Urothelium cell line (cell line): ENCODE measurements around the gene MCFD2.
"Not testable (repeated sequence)": the region's sequence is repeated elsewhere in the genome, so short reads cannot be mapped to it uniquely, and the experiment has no call there.

Source experiments
- DNase-seq: peaks from one replicate; pipeline ENCODE4 v3.0.0; 2011; ENCODE audit warnings: low spot score, mixed read lengths
- FAIRE-seq: peaks from 2 replicates; lab custom pipeline; 2011; peaks lifted over from hg19 to GRCh38; lab: Jason Lieb, UNC

The MCFD2 gene

DNA sequence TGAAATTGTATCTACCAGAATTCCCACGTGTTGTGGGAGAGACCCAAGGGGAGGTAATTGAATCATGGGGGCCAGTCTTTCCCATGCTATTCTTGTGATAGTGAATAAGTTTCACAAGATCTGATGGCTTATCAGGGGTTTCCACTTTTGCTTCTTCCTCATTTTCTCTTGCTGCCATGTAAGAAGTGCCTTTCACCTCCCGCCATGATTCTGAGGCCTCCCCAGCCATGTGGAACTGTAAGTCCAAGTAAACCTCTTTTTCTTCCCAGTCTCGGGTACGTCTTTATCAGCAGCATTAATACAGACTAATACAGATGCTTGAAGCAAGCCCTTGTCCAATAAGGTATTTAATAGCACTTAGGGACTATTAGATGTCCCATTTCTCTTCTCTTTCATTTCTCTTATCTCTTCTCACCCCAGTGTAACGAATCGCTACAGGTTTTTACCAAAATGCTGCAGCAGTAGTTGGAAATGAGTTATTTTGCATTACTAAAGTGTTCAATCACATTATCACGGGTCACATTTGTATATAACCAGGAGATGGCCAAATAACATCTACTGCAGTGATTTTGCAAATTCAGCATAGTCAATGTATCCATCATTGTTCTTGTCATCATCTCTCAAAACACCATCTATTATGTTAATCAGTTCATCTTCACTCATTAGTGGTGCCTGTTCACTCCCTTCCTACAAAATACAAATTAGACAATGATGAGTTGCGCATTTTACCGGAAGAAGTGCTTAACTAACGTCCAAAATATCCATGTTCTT lies 10.5 kb downstream of the MCFD2 start:
- DNase-seq, FAIRE-seq: not testable (repeated sequence)

DNA sequence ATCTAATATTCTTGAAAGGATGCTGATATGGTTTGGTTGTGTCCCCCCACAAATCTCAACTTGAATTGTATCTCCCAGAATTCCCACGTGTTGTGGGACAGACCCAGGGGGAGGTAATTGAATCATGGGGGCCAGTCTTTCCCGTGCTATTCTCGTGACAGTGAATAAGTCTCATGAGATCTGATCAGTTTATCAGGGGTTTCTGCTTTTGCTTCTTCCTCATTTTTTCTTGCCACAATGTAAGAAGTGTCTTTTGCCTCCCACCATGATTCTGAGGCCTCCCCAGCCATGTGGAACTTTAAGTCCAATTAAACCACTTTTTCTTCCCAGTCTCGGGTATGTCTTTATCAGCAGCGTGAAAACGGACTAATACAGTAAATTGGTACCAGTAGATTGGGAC lies 12.6 kb downstream of the MCFD2 start:
- not testable (repeated sequence) for DNase-seq, FAIRE-seq

- DNase-seq (no peak), FAIRE-seq (no peak)
Measured at GRCh38 chr2:46902465-46902864, 13.1 kb downstream of the MCFD2 start.

DNA sequence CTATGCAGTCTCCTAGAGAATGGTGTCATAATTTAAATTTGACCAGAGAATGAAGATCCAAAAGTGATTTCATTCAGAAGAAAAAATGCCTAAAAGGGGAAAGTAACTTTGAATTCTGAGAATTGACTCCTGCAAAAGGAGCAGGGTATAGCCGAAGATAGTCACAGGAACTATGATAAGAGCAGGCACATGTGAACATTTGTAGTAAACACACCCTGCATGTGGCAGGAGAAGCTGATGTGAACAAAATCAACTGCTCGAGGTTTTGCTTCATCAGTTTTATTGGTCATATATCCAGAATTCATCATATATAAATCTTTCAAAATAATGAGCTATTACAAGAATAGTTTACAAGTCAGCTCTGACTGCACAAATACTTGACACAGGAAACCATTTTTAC lies 14.0 kb downstream of the MCFD2 start:
- DNase-seq = no peak
- FAIRE-seq = no peak

GRCh38 chr2:46900381-46900780 lies 15.2 kb downstream of the MCFD2 start:
- no peak for DNase-seq
- FAIRE-seq = no peak

DNA sequence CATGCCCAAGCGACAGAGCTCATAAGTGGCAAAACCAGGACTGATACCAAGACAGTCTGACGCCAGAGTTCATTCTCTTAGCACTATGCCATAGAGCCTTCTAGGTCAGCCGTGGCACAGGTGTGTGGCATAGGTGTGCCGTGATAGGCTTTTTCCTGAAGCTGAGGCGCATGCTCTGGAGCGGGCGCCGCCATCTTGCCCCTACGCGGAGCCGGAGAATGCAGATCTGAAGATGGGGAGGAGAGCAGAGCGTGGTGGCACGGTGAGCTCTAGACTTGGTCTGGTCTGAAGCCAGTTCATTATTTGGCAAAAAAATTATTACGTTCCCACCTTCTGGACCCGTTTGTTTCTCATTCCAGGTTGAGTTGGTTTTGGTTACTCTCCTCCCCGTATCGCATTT lies 16.6 kb downstream of the MCFD2 start:
- no peak for FAIRE-seq
- DNase-seq = no peak

- DNase-seq (no peak), FAIRE-seq (no peak)
Measured at GRCh38 chr2:46898024-46898423, 17.6 kb downstream of the MCFD2 start.

GRCh38 chr2:46893269-46893939 lies 22.2 kb downstream of the MCFD2 start:
- no peak for DNase-seq
- FAIRE-seq = no peak

- no peak for FAIRE-seq
- DNase-seq = no peak
Measured at GRCh38 chr2:46891956-46892553, 23.6 kb downstream of the MCFD2 start.

- no peak for DNase-seq
- no peak for FAIRE-seq
Measured at GRCh38 chr2:46888421-46888952, 27.1 kb downstream of the MCFD2 start.

DNA sequence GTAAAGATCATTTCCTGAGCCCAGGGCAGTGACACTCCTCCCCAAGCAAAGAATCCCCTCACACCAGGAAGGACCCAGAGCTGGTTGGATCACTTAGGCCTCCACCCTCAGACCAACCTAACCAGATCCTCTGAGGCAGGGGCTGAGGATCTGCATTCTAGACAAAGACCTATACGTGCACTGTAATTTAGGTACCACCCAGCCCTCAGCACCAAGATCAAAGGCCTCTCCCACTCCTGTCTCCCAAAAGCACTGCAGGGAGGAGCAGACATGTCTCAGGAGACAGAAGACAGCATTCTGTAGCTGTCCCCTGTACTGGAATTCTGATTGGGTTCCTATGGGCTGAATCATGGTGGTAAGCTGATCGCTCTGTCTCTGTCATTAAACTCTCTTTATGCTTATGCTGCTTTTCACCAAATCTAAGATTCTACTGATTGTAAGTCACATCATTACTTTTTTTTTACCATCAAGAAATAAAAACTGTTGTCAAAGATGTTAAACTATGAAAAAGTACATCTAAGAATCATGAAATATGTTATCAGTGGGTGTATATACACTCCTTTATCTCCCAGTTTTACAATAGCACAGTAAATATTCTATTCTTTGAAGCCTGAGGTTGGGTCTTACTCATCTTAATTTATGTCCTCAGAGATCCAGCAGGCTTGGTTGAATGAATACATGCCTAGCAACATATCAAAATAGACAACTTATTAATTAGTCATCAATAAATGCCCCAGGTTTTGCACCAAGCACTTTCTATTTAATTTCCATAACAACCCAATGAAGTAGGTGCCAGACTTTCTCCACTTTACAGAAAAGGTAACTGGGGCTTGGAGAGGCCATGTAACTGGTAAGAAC lies 28.3 kb downstream of the MCFD2 start:
- DNase-seq (peak; percentile 41), FAIRE-seq (no peak)

DNA sequence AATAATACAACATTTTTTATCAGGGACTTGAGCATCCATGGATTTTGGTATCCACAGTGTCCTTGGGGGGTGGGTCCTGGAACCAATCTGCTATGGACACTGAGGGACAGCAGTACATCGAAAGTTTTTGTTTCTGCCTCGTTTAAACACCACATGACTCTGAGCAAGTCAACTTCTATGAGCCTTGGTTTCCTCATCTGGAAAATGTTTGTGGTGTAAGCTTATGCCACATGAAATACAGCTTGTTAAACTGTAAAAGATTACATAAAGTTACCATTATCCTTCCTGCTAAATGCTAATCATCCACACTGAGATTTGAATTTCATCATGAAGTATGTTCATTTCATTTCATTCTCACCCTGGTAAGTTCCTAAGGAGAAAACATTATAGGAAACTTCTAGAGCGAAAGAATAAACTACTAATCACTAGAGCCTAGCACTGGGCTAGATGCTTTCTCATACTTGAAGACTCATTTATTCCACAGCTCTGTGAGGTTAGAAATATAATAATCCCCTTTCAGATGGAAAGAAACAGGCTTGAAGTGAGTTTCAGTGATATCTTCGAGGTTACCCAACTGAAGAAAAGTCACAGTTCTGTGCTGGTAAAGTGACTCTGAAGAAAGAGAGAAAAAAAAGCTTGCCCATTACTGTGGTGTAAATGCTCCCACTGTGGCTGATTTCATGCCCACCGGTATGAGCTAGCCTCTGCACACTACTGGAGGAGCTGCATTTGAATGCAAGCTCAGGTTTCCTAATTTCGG lies 29.2 kb downstream of the MCFD2 start:
- FAIRE-seq (no peak), DNase-seq (no peak)

GRCh38 chr2:46885376-46885775 lies 30.2 kb downstream of the MCFD2 start:
- no peak for FAIRE-seq

DNA sequence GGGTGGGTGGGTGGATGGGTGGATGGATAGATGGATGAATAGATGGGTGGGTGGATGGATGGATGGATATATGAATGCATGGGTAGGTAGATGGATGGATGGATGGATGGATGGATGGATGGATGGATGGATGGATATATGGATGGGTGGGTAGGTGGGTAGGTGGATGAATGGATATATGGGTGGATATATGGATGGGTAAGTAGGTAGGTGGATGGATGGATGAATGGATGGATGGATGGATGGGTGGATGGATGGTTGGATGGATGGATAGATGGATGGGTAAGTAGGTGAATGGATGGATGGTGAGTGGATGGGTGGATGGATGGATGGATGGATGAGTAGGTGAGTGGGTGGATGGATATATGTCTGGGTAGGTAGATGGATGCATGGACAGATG lies 36.1 kb downstream of the MCFD2 start:
- DNase-seq = no peak
- FAIRE-seq = no peak

More at GRCh38 chr2:46885376-46885775, 30.2 kb downstream of the MCFD2 start:
- no peak for DNase-seq

- no peak for FAIRE-seq
- DNase-seq = no peak
Measured at GRCh38 chr2:46878886-46879285, 36.7 kb downstream of the MCFD2 start.

DNA sequence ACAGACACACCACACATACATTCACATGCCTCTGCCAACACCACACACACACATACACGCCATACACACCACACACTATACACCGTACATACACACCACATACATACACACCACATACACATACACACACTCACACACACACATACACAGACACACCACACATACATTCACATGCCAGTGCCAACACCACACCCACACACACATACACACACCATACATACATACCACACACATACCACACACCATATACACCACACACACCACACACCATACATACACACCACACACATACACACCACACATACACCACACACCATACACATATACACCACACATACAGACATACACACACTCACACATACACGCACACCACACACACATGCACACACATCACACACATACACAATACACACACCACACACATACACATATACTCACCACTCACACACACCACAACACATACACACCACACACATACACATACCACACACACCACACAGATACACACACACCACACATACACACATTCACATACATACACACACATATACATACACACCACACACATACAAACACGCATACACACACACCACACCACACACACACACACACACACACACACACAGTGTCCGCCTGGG lies 37.2 kb downstream of the MCFD2 start:
- DNase-seq = no peak
- no peak for FAIRE-seq

DNA sequence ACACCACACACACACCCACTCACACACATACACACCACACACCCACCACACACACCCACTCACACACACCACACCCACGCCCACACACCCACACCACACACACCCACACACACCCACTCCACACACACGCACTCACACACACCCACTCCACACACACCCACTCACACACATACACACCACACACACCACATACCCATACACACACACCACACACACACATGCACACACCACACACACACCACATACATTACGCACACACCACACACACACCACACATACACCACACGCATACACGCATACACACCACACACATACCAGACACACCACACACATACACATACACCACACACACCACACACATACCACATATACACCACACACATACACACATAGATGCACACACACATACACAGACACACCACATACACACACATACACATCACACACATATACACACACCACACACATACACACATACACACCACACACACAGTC lies 37.9 kb downstream of the MCFD2 start:
- no peak for DNase-seq
- FAIRE-seq = no peak

DNA sequence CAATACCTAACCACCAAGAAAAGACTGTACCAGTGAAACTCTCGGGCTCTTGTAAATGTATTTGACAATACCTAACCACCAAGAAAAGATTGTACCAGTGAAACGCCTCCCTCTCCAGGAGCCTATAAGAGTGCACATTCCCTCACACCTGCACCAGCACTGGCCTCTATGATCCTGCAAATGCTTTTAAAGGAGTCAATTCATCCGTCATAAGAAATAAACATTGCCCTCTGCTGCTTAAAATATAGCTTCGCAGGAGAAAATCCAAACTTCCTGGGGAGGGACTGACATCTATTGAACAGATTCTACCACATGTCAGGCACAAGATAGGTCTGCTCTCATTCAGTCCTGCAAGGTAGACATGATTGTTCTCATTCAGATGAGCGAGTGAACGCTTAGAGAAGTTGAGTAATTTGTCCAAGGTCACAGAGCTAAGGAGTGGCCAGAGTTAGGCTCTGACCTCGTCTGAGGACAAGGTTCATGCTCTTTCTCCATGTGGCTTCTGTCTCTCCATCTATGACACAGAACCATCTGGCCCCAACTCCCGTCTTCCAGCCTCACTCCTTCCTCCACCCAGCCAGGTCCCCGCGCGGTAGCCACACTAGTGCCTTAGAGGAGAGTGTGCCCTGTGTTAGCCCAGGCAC lies 38.7 kb downstream of the MCFD2 start:
- DNase-seq (peak; percentile 72), FAIRE-seq (no peak)
